ENCODE data around the gene ZBTB32.

The ZBTB32 gene

GRCh38 chr19:35742121-35742724, 37.9 kb downstream of the ZBTB32 start, which contains the start of gene IGFLR1:
TSS of gene IGFLR1 (minus strand) at chr19:35742452. CDS start at chr19:35741180, 1,272 bp downstream.
- TF ChIP-seq, protein P1, sequence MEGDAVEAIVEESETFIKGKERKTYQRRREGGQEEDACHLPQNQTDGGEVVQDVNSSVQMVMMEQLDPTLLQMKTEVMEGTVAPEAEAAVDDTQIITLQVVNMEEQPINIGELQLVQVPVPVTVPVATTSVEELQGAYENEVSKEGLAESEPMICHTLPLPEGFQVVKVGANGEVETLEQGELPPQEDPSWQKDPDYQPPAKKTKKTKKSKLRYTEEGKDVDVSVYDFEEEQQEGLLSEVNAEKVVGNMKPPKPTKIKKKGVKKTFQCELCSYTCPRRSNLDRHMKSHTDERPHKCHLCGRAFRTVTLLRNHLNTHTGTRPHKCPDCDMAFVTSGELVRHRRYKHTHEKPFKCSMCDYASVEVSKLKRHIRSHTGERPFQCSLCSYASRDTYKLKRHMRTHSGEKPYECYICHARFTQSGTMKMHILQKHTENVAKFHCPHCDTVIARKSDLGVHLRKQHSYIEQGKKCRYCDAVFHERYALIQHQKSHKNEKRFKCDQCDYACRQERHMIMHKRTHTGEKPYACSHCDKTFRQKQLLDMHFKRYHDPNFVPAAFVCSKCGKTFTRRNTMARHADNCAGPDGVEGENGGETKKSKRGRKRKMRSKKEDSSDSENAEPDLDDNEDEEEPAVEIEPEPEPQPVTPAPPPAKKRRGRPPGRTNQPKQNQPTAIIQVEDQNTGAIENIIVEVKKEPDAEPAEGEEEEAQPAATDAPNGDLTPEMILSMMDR (IDR thresholded peaks at IDR 0.05; ENCODE audit: insufficient read depth, low read depth, low read length, missing control alignments), result no peak
- DNase-seq (ENCODE audit: low read depth), result no peak
- H3K4me3 ChIP-seq (ENCODE audit: low read length), result no peak within 1 kb of the TSS

DNA sequence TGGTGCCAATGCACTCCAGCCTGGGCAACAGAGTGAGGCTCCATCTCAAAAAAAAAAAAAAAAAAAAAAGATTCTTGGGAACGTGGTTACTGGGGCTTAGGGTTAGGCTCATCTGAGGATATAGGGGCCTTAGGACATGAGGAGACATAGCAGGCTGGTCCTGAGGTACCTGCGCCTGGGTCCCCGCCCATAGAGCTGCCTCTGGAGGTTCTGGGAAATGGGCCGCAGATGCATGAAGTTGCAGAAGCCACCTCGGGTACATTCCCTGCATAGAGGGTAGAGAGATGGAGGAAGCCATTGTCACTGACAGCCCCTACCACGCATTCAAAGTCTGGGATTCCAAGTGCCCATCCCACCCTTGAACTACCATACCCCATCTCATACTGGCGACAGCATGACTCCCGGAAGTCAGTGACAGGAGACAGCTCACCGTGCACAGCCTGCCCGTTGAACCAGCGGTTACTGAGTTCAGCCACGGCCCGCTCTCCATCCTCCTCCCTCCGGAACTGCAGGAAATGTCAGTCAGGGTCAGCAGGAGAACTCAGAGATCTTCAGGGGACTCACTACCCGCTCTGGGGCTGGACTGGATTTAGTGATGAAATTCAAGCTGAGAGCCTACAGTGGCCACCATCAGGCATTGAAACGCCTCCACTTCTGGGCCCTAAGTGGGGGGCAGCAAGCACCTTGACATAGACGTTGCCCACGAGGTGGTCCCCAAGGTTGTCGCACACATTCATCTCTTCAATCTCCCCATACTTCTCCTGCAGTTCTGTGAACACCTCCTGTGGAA, 39.5 kb downstream of the ZBTB32 start:
- peak overlapping the region; percentile 92 for H3K4me3 ChIP-seq (ENCODE audit: low read length)
- TF ChIP-seq, protein P1 (IDR thresholded peaks at IDR 0.05; ENCODE audit: insufficient read depth, low read depth, low read length, missing control alignments), result no peak
- no peak for DNase-seq (ENCODE audit: low read depth)

GRCh38 chr19:35744430-35745327, 40.3 kb downstream of the ZBTB32 start:
- TF ChIP-seq, protein P1 (IDR thresholded peaks at IDR 0.05; ENCODE audit: insufficient read depth, low read depth, low read length, missing control alignments), result peak; percentile 40
- H3K4me3 ChIP-seq (ENCODE audit: low read length), result peak overlapping the region; percentile 92
- peak; percentile 97 for DNase-seq (ENCODE audit: low read depth)

DNA sequence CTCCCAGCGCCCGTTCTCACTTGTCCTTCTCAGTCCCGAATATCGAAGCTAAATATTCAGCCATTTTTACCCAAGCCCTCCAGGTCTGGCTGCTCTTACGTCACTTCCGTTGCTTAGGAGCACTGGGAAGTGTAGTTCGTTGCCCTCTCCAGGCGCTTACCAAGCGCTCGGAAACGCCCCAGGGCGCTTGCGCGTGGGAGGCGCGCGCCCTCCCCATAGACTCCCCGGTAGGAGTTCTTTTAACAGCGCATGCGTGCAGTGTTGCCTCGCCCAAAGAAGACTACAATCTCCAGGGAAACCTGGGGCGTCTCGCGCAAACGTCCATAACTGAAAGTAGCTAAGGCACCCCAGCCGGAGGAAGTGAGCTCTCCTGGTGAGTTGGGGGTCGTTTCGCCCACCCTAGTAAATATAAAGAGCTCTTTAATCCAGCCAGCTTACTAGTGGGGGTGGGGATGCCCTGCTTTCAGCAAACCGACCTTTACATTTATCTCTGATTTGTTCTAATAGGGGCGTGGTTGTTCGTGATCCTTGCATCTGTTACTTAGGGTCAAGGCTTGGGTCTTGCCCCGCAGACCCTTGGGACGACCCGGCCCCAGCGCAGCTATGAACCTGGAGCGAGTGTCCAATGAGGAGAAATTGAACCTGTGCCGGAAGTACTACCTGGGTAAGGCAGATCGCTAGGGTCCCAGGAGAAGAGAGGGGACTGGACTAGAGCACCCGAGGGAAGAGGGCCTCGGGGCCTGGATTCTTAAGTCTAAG, 41.1 kb downstream of the ZBTB32 start, which contains the start of the genes PSENEN and U2AF1L4:
Gene PSENEN (plus strand): TSS at position 324 of the 759 bp plus-strand sequence. CDS start 280 bp downstream, at position 604.
Gene U2AF1L4 (minus strand): TSS at position 91 of the 759 bp plus-strand sequence. CDS start 27 bp downstream, at position 64.
- TF ChIP-seq, protein P1 (IDR thresholded peaks at IDR 0.05; ENCODE audit: insufficient read depth, low read depth, low read length, missing control alignments), result no peak
- peak; percentile 100 for DNase-seq (ENCODE audit: low read depth)
- peak within 1 kb of the TSS; percentile 92 for H3K4me3 ChIP-seq (ENCODE audit: low read length)

- H3K4me3 ChIP-seq (ENCODE audit: low read length), result peak overlapping the region; percentile 92
- TF ChIP-seq, protein P1 (IDR thresholded peaks at IDR 0.05; ENCODE audit: insufficient read depth, low read depth, low read length, missing control alignments), result no peak
- DNase-seq (ENCODE audit: low read depth), result no peak
Observed at GRCh38 chr19:35746087-35746462, 41.7 kb downstream of the ZBTB32 start.

DNA sequence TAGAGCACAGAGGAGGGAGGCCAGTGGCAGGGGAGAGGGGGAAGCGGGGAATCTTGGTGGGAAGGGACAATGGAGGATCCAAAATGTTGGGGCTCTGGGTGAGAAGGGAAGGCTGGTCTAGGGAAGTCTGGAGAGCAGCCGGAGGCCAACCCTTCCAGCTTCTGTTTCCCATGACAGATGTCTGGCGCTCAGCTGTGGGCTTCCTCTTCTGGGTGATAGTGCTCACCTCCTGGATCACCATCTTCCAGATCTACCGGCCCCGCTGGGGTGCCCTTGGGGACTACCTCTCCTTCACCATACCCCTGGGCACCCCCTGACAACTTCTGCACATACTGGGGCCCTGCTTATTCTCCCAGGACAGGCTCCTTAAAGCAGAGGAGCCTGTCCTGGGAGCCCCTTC, 42.2 kb downstream of the ZBTB32 start:
- no peak for DNase-seq (ENCODE audit: low read depth)
- peak overlapping the region; percentile 92 for H3K4me3 ChIP-seq (ENCODE audit: low read length)
- TF ChIP-seq, protein P1 (IDR thresholded peaks at IDR 0.05; ENCODE audit: insufficient read depth, low read depth, low read length, missing control alignments), result no peak

Measured in epithelial cell of esophagus (primary cell).